GM12878 (cell line): ENCODE results near the gene CEACAM5. TPM values are rescaled to one million over a fixed set of nuclear protein-coding genes. Genes with fewer than 3 reads are reported as not detected.

Experiments
- ATAC-seq: fragments of 200-7000 bp; cut with Tn5 transposase; 3 replicates; pipeline ENCODE4 v1.9.1; 2020; ENCODE audit warnings: mild to moderate bottlenecking, moderate library complexity
- BruUV-seq: library from RNA; stranded (reverse); fragments of 400-500 nt; replicated peaks from 2 replicates; lab custom pipeline; 2021; lab: Mats Ljungman, UMichigan
- CTCF ChIA-PET: fragments of 300-600 bp; sonication (Branson Sonifier 250); formaldehyde crosslinking; extraction: SDS; loops from one replicate; lab custom pipeline; 2021; ENCODE audit warnings: inconsistent platforms; lab: Yijun Ruan, JAX
- POLR2A ChIA-PET: fragments of 350-600 bp; formaldehyde crosslinking; extraction: SDS; loops from one replicate; lab custom pipeline; 2021; ENCODE audit warnings: inconsistent platforms; lab: Charles Lee
- RAD21 ChIA-PET: fragments of 300-600 bp; sonication (Branson Sonifier 250); formaldehyde crosslinking; loops from one replicate; lab custom pipeline; 2023; ENCODE audit warnings: antibody characterized with exemption; ENCODE audit not compliant: unreplicated experiment; lab: Charles Lee
- SMC1A ChIA-PET: fragments of 300-600 bp; sonication (Branson Sonifier 250); formaldehyde crosslinking; loops from one replicate; lab custom pipeline; 2023; ENCODE audit not compliant: unreplicated experiment, uncharacterized antibody; lab: Charles Lee
- DNase-seq: peaks from one replicate; pipeline ENCODE4 v3.0.0-alpha.2; 2011; ENCODE audit warnings: low read depth, low spot score
- FAIRE-seq: peaks from 3 replicates; lab custom pipeline; 2011; peaks lifted over from hg19 to GRCh38; lab: Jason Lieb, UNC
- H2AFZ ChIP-seq: 2 replicates; pipeline ENCODE4 v1.6.0; 2011; ENCODE audit warnings: low read depth, low read length, control low read depth; ENCODE audit not compliant: control insufficient read depth
- H3K27ac ChIP-seq: 2 replicates; pipeline ENCODE4 v1.5.1; 2011; ENCODE audit warnings: control low read depth; ENCODE audit not compliant: control insufficient read depth, insufficient read depth
- H3K27me3 ChIP-seq, 2 experiments: replicated peaks in 1 of 2; 2 replicates each; pipeline versions ENCODE4 v1.6.0 to v1.6.1; 2011; ENCODE audit warnings: low read length in 1 of 2; ENCODE audit not compliant: control insufficient read depth in 2 of 2, insufficient read depth in 2 of 2
- H3K36me3 ChIP-seq, 2 experiments: 2 replicates each; pipeline ENCODE4 v1.5.1; 2011; ENCODE audit warnings: low read length in 1 of 2; ENCODE audit not compliant: control insufficient read depth in 2 of 2, insufficient read depth in 2 of 2
- H3K4me1 ChIP-seq: 2 replicates; pipeline ENCODE4 v1.6.1; 2011; ENCODE audit warnings: mild to moderate bottlenecking, low read length, moderate library complexity, mixed read lengths; ENCODE audit not compliant: control insufficient read depth, insufficient read depth
- H3K4me2 ChIP-seq: 2 replicates; pipeline ENCODE4 v1.6.0; 2011; ENCODE audit warnings: control low read depth; ENCODE audit not compliant: control insufficient read depth, insufficient read depth
- H3K4me3 ChIP-seq: fragments of 200-600 bp; sonication (generic); 2 replicates; pipeline ENCODE4 v1.5.1; 2016
- H3K79me2 ChIP-seq: 2 replicates; pipeline ENCODE4 v1.6.0; 2011; ENCODE audit warnings: low read length; ENCODE audit not compliant: control insufficient read depth, insufficient read depth
- H3K9ac ChIP-seq: 2 replicates; pipeline ENCODE4 v1.8.0; 2011; ENCODE audit warnings: low read length, control low read depth, mixed read lengths; ENCODE audit not compliant: control insufficient read depth, insufficient read depth
- H3K9me3 ChIP-seq: replicated peaks from 3 replicates; pipeline ENCODE4 v1.5.1; 2011; ENCODE audit warnings: mild to moderate bottlenecking, low read length; ENCODE audit not compliant: control insufficient read depth, insufficient read depth
- H4K20me1 ChIP-seq: 2 replicates; pipeline ENCODE4 v1.6.0; 2011; ENCODE audit not compliant: control insufficient read depth, insufficient read depth
- BMI1 ChIP-seq: fragments of 450-650 bp; IDR thresholded peaks from 2 replicates; pipeline ENCODE4 v1.6.1; 2016; ENCODE audit warnings: mild to moderate bottlenecking, moderate library complexity, borderline replicate concordance
- CBX5 ChIP-seq: sonication (generic); IDR thresholded peaks from 2 replicates; pipeline ENCODE4 v1.6.1; 2016; ENCODE audit warnings: low read depth, moderate library complexity, mild to moderate bottlenecking, inconsistent platforms
- ETV6 ChIP-seq, 2 experiments: fragments of 450-650 bp in 1 of 2; IDR thresholded peaks in 1 of 2; conservative IDR thresholded peaks in 1 of 2; 2 replicates each; pipeline ENCODE4 v1.6.1; 2014; ENCODE audit warnings: antibody characterized with exemption in 1 of 2, borderline replicate concordance in 1 of 2, low read depth in 1 of 2, mild to moderate bottlenecking in 1 of 2, moderate library complexity in 1 of 2
- SREBF1 ChIP-seq: IDR thresholded peaks from 2 replicates; pipeline ENCODE4 v1.6.1; 2012; ENCODE audit warnings: mild to moderate bottlenecking, low read length
- TBL1XR1 ChIP-seq: IDR thresholded peaks from 2 replicates; pipeline ENCODE4 v1.6.1; 2012; ENCODE audit warnings: low read depth, low read length, improper control_type of control experiment
- WGBS: methylation state at CpG from one replicate; pipeline ENCODE4 v1.1.6; 2016; ENCODE audit warnings: low lambda C conversion rate; ENCODE audit not compliant: insufficient replicate concordance, insufficient coverage; ENCODE audit errors: missing lambda C conversion rate; 5-methylcytosine and 5-hydroxymethylcytosine counted together
- in situ Hi-C: fragments of 300-500 bp; cut with MboI; formaldehyde crosslinking; loops from 9 replicates; pipeline ENCODE4 v1.14.3; 2018; ENCODE audit warnings: mixed read lengths
- intact Hi-C: fragments of 100-400 bp; cut with micrococcal nuclease; formaldehyde crosslinking; loops from one replicate; pipeline ENCODE4 v1.14.2; 2022; ENCODE audit not compliant: unreplicated experiment
- polyA plus RNA-seq, 11 experiments: library from polyadenylated mRNA; depleted of rRNA in 4 of 11; unstranded in 6 of 11; stranded (reverse) in 5 of 11; fragments of >200 nt; fragmentation: Nextera tagmentation in 4 of 11; fragmentation: Illumina TruSeq in 1 of 11; extraction: Ambion mirVana in 4 of 11; extraction: Trizol in 1 of 11; gene quantifications; 1 replicate in 1 of 11; 2 replicates in 10 of 11; pipeline versions ENCODE4 v1.2.1 to v1.2.3, GENCODE V29; 2011 to 2016; ENCODE audit warnings: inconsistent platforms in 2 of 11, missing spikeins in 2 of 11, low read depth in 1 of 11
- total RNA-seq, 4 experiments: library from RNA; depleted of rRNA in 3 of 4; stranded (reverse); fragments of >200 nt in 3 of 4; fragmentation: Illumina TruSeq in 1 of 4; extraction: Trizol in 1 of 4; gene quantifications; 2 replicates each; pipeline versions ENCODE4 v1.2.1 to v1.2.3, GENCODE V29; 2013 to 2021
- TF ChIP-seq, protein P1 (sequence below): IDR thresholded peaks from 2 replicates; pipeline ENCODE4 v1.6.1; 2012; ENCODE audit warnings: improper control_type of control experiment, low read depth, low read length; ENCODE audit not compliant: insufficient replicate concordance
- TF ChIP-seq, protein P2 (sequence below), 3 experiments: IDR thresholded peaks in 2 of 3; conservative IDR thresholded peaks in 1 of 3; 2 replicates each; pipeline ENCODE4 v1.5.1; 2011; ENCODE audit warnings: low read depth in 3 of 3, low read length in 3 of 3, mild to moderate bottlenecking in 3 of 3, control low read depth in 2 of 3, moderate library complexity in 2 of 3, inconsistent platforms in 1 of 3, mixed read lengths in 1 of 3; ENCODE audit not compliant: control insufficient read depth in 2 of 3, insufficient read depth in 1 of 3; ENCODE audit errors: extremely low read depth in 1 of 3

Gene CEACAM5
- total and polyA plus RNA-seq, 10 of the 15 experiments (the other 5 are each of a cell fraction or from before 2014, with no cell fraction given) = 0.38 TPM; not detected in 9

DNA sequence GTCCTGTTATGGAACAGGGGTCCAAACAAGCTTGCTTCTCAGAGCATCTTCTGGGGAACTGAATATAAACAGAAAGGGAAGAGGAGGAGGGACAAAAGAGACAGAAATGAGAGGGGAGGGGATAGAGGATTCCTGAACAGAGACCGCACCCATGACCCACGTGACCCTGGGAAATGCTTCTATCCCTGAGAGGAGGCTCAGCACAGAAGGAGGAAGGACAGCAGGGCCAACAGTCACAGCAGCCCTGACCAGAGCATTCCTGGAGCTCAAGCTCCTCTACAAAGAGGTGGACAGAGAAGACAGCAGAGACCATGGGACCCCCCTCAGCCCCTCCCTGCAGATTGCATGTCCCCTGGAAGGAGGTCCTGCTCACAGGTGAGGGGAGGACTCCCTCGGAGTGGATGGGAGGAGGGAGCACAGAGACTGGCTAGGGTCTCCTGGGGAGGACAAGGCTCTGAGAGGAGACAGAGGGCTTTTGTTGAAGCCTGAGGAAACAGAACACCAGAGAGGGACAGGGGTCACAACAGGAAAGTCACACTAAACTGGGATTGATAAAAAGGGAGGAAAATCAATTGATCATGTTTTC, 47.0 kb downstream of the CEACAM5 start, which contains the start of gene CEACAM6 (continued):
- TF ChIP-seq, protein P1, sequence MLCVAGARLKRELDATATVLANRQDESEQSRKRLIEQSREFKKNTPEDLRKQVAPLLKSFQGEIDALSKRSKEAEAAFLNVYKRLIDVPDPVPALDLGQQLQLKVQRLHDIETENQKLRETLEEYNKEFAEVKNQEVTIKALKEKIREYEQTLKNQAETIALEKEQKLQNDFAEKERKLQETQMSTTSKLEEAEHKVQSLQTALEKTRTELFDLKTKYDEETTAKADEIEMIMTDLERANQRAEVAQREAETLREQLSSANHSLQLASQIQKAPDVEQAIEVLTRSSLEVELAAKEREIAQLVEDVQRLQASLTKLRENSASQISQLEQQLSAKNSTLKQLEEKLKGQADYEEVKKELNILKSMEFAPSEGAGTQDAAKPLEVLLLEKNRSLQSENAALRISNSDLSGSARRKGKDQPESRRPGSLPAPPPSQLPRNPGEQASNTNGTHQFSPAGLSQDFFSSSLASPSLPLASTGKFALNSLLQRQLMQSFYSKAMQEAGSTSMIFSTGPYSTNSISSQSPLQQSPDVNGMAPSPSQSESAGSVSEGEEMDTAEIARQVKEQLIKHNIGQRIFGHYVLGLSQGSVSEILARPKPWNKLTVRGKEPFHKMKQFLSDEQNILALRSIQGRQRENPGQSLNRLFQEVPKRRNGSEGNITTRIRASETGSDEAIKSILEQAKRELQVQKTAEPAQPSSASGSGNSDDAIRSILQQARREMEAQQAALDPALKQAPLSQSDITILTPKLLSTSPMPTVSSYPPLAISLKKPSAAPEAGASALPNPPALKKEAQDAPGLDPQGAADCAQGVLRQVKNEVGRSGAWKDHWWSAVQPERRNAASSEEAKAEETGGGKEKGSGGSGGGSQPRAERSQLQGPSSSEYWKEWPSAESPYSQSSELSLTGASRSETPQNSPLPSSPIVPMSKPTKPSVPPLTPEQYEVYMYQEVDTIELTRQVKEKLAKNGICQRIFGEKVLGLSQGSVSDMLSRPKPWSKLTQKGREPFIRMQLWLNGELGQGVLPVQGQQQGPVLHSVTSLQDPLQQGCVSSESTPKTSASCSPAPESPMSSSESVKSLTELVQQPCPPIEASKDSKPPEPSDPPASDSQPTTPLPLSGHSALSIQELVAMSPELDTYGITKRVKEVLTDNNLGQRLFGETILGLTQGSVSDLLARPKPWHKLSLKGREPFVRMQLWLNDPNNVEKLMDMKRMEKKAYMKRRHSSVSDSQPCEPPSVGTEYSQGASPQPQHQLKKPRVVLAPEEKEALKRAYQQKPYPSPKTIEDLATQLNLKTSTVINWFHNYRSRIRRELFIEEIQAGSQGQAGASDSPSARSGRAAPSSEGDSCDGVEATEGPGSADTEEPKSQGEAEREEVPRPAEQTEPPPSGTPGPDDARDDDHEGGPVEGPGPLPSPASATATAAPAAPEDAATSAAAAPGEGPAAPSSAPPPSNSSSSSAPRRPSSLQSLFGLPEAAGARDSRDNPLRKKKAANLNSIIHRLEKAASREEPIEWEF = no peak
- TF ChIP-seq ETV6 (conservative IDR thresholded peaks at IDR 0.05 in 1 of 2, IDR thresholded peaks at IDR 0.05 in 1 of 2; ENCODE audit: borderline replicate concordance in 1 of 2, low read depth in 1 of 2) = no peak
- TF ChIP-seq, all 136 proteins: peak for 0

- FAIRE-seq = no peak
- Histone ChIP-seq H3K27me3 (no peaks in the 10 kb centered on the region; a peak in 2 of 4 replicates), H2AFZ (no peak overlapping the region), H3K4me1 (no peaks in the 10 kb centered on the region), H3K27ac (no peak overlapping the region), H3K9ac (no peak overlapping the region), H3K4me2 (no peak overlapping the region), H4K20me1 (no peaks in the 10 kb centered on the region), H3K36me3 (no peaks in the 10 kb centered on the region), H3K79me2 (no peaks in the 10 kb centered on the region), H3K4me3 (no peak overlapping the region), H3K9me3 (no peaks in the 10 kb centered on the region)
- in situ Hi-C loops (no loop called here), intact Hi-C loops (no loop called here)
- no peak for ATAC-seq
- no peak for DNase-seq
- 32% methylated on average over 9 of the region's 9 CpGs for WGBS
- TF ChIP-seq SREBF1 (no peak), TBL1XR1 (no peak), BMI1 (no peak), CBX5 (no peak)
- TF ChIP-seq, protein P2, sequence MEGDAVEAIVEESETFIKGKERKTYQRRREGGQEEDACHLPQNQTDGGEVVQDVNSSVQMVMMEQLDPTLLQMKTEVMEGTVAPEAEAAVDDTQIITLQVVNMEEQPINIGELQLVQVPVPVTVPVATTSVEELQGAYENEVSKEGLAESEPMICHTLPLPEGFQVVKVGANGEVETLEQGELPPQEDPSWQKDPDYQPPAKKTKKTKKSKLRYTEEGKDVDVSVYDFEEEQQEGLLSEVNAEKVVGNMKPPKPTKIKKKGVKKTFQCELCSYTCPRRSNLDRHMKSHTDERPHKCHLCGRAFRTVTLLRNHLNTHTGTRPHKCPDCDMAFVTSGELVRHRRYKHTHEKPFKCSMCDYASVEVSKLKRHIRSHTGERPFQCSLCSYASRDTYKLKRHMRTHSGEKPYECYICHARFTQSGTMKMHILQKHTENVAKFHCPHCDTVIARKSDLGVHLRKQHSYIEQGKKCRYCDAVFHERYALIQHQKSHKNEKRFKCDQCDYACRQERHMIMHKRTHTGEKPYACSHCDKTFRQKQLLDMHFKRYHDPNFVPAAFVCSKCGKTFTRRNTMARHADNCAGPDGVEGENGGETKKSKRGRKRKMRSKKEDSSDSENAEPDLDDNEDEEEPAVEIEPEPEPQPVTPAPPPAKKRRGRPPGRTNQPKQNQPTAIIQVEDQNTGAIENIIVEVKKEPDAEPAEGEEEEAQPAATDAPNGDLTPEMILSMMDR (IDR thresholded peaks at IDR 0.05 in 2 of 3, conservative IDR thresholded peaks at IDR 0.05 in 1 of 3; ENCODE audit: control insufficient read depth in 2 of 3, extremely low read depth in 1 of 3, insufficient read depth in 1 of 3, low read depth in 3 of 3, low read length in 3 of 3) = no peak
- ChIA-PET POLR2A (no interaction called here), CTCF (no interaction called here), RAD21 (no interaction called here), SMC1A (no interaction called here)
- BruUV-seq = no TSS peak
These were observed 50.4 kb downstream of the CEACAM5 start for GRCh38 chr19:41758846-41759245.
